GM19025 (cell line): ENCODE data around the gene ZFP3.
"Not testable (repeated sequence)": the region's sequence is repeated elsewhere in the genome, so short reads cannot be mapped to it uniquely, and the experiment has no call there.

Source experiments
- ATAC-seq: cut with Tn5 transposase; IDR thresholded peaks from one replicate; pipeline ENCODE4 v1.9.1; 2021; ENCODE audit warnings: mild to moderate bottlenecking, low read depth, moderate library complexity; ENCODE audit not compliant: unreplicated experiment

ZFP3 gene

GRCh38 chr17:5077275-5077674, 992 bp upstream of the ZFP3 start:
- ATAC-seq, result not testable (repeated sequence)

- no peak for ATAC-seq
Observed at GRCh38 chr17:5077781-5078105, 524 bp upstream of the ZFP3 start.

- ATAC-seq, result no peak
Observed at GRCh38 chr17:5080591-5080990, 2.3 kb downstream of the ZFP3 start.

GRCh38 chr17:5092218-5093010, 14.1 kb downstream of the ZFP3 start:
- ATAC-seq, result no peak

- no peak for ATAC-seq
Observed at GRCh38 chr17:5096731-5097100, 18.4 kb downstream of the ZFP3 start.

- no peak for ATAC-seq
Observed at GRCh38 chr17:5097101-5097834, 19.0 kb downstream of the ZFP3 start.

- ATAC-seq, result no peak
Observed at GRCh38 chr17:5099271-5099670, 21.0 kb downstream of the ZFP3 start.

GRCh38 chr17:5100832-5101231, 22.6 kb downstream of the ZFP3 start:
- no peak for ATAC-seq

- ATAC-seq, result no peak
Observed at GRCh38 chr17:5110816-5111215, 32.5 kb downstream of the ZFP3 start.

- ATAC-seq, result peak; percentile 78
Observed at GRCh38 chr17:5111402-5112204, 33.3 kb downstream of the ZFP3 start, which contains the start of gene ZNF232. Gene ZNF232, minus strand, starts transcription at chr17:5111878. Its CDS starts 56 bp downstream, at chr17:5111822.

GRCh38 chr17:5115673-5116651, 37.7 kb downstream of the ZFP3 start, which contains the start of gene USP6:
Gene USP6, plus strand, starts transcription at chr17:5116032. Its CDS starts 14,336 bp downstream, at chr17:5130368.
- ATAC-seq, result no peak

GRCh38 chr17:5118219-5118618, 40.0 kb downstream of the ZFP3 start:
- ATAC-seq, result no peak

GRCh38 chr17:5120036-5120435, 41.8 kb downstream of the ZFP3 start:
- ATAC-seq, result no peak

- not testable (repeated sequence) for ATAC-seq
Observed at GRCh38 chr17:5120436-5121185, 42.3 kb downstream of the ZFP3 start.

- no peak for ATAC-seq
Observed at GRCh38 chr17:5121186-5121841, 43.0 kb downstream of the ZFP3 start.

GRCh38 chr17:5122056-5122455, 43.8 kb downstream of the ZFP3 start:
- not testable (repeated sequence) for ATAC-seq

GRCh38 chr17:5122586-5123342, 44.5 kb downstream of the ZFP3 start:
- ATAC-seq, result no peak
